Stimulated activated CD8-positive, alpha-beta memory T cell treated with anti-CD3 and anti-CD28 coated beads, Interleukin-12 subunit alpha, Interleukin-12 subunit beta, amount 100 ng/mL, for 1 hour (primary cell): ENCODE measurements around the gene SALL4.

Source experiments
- DNase-seq: peaks from one replicate; pipeline ENCODE4 v3.0.0-alpha.2; 2020; ENCODE audit warnings: low read depth

Gene SALL4

DNA sequence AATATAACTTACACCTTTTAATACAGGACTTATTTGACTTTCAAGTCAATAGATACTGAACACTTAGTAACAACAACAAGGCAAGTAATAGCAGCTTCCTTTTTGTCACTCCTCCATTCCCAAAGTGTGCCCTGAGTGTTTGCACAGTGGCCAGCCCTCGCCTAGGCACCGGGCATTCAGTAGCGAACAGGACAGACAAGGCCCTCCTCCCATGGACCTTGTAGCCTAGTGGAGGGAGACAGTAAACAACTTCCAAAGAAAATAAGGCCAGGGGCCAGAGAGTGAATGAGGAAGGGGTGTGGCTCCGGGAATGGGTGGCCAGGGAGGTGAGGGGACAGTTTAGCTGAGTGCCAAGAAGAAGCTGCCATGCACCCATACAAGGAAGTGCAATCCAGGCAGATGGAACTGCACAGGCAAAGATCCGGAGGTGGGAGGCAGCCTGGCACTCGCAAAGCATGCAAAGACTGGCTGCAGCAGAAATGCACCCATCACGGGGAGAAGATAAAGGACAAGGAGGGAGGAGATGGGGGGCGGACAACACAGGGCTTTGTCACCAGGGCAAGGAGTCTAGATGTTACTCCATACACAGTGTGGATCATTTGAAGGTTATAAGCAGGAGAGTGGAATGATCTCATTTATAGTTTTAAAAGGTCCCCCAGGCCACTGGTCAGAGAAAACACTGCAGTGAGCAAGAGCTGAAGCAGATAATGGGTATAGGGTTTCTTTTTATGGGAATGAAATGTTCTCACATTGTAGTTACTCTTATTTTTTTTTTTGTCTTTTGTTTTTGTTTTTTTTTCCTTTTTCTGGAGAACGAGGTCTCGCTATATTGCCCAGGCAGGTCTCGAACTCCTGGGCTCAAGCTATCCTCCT, 66.4 kb downstream of the SALL4 start:
- no peak for DNase-seq

GRCh38 chr20:51734876-51735720, 67.2 kb downstream of the SALL4 start:
- no peak for DNase-seq

- DNase-seq: no peak
These were observed 69.3 kb downstream of the SALL4 start for GRCh38 chr20:51733070-51733469.
